Neural crest cell (in vitro differentiated cells): ENCODE data around the gene AKR1D1. TPM values are rescaled to one million over a fixed set of nuclear protein-coding genes. Genes with fewer than 3 reads are reported as not detected.

ENCODE experiments used
- DNase-seq: peaks from one replicate; pipeline ENCODE4 v3.0.0; 2021; ENCODE audit warnings: low read depth, mixed read lengths, low spot score
- H3K27ac Mint-ChIP-seq: one replicate; pipeline ENCODE4 v1.8.0; 2021; ENCODE audit warnings: mild to moderate bottlenecking, mixed read lengths; ENCODE audit not compliant: unreplicated experiment
- H3K27me3 Mint-ChIP-seq: 2 replicates; pipeline ENCODE4 v1.8.0; 2021; ENCODE audit warnings: low read depth, mild to moderate bottlenecking, mixed read lengths
- H3K36me3 Mint-ChIP-seq: 2 replicates; pipeline ENCODE4 v1.8.0; 2021; ENCODE audit warnings: low read depth, mild to moderate bottlenecking, mixed read lengths
- H3K4me1 Mint-ChIP-seq: 2 replicates; pipeline ENCODE4 v1.8.0; 2021; ENCODE audit warnings: mixed read lengths
- H3K4me3 Mint-ChIP-seq: one replicate; pipeline ENCODE4 v1.8.0; 2021; ENCODE audit warnings: mild to moderate bottlenecking, mixed read lengths
- H3K9me3 Mint-ChIP-seq: 2 replicates; pipeline ENCODE4 v1.8.0; 2021; ENCODE audit warnings: mixed read lengths
- total RNA-seq: library from RNA; stranded (reverse); gene quantifications from 2 replicates; pipeline ENCODE4 v1.2.1, GENCODE V29; 2021
- TF ChIP-seq, protein P1 (sequence below): fragments of 200-600 bp; sonication (generic); conservative IDR thresholded peaks from 2 replicates; pipeline ENCODE4 v1.5.0; 2021; ENCODE audit warnings: antibody characterized with exemption, mild to moderate bottlenecking

Gene AKR1D1
- total RNA-seq, 1 donor from 2014 or later: not detected

- H3K4me3 Mint-ChIP-seq: no peak overlapping the region
- no peaks in the 10 kb centered on the region for H3K27me3 Mint-ChIP-seq
- peaks cover 11% of the 10 kb centered on the region for H3K4me1 Mint-ChIP-seq
- peaks cover 11% of the 10 kb centered on the region for H3K9me3 Mint-ChIP-seq
- TF ChIP-seq, protein P1, sequence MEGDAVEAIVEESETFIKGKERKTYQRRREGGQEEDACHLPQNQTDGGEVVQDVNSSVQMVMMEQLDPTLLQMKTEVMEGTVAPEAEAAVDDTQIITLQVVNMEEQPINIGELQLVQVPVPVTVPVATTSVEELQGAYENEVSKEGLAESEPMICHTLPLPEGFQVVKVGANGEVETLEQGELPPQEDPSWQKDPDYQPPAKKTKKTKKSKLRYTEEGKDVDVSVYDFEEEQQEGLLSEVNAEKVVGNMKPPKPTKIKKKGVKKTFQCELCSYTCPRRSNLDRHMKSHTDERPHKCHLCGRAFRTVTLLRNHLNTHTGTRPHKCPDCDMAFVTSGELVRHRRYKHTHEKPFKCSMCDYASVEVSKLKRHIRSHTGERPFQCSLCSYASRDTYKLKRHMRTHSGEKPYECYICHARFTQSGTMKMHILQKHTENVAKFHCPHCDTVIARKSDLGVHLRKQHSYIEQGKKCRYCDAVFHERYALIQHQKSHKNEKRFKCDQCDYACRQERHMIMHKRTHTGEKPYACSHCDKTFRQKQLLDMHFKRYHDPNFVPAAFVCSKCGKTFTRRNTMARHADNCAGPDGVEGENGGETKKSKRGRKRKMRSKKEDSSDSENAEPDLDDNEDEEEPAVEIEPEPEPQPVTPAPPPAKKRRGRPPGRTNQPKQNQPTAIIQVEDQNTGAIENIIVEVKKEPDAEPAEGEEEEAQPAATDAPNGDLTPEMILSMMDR: no peak
- H3K27ac Mint-ChIP-seq: no peak overlapping the region
- no peak for DNase-seq
- no peaks in the 10 kb centered on the region for H3K36me3 Mint-ChIP-seq
Measured at GRCh38 chr7:138127996-138128395, 51.7 kb downstream of the AKR1D1 start.

DNA sequence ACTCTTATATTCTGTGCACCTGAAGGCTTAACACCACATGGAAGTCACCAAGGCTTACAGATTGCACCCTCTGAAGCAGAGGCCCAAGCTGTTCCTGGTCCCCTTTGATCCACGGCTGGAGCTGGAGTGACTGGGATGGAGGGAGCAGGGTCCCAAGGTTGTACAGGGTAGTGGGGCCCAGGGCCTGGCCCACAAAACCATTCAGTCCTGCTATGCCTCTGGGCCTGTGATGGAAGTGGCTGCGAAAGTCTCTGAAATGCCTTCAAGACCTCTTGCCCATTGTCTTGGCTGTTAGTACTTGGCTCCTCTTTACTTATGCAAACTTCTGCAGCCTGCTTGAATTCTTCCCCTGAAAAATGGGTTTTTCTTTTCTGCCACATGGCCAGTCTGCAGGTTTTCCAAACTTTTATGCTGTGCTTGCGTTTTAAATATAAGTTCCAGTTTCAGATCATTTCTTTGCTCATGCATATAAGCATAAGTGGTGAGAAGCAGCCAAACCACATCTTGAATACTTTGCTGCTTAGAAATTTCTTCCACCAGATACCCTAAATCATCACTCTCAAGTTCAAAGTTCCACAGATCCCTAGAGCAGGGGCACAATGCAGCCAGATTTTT lies 53.4 kb downstream of the AKR1D1 start:
- DNase-seq: no peak
- Mint-ChIP-seq H3K9me3 (peaks cover 11% of the 10 kb centered on the region), H3K4me3 (no peak overlapping the region), H3K27me3 (no peaks in the 10 kb centered on the region), H3K4me1 (peaks cover 11% of the 10 kb centered on the region), H3K27ac (no peak overlapping the region), H3K36me3 (no peaks in the 10 kb centered on the region)
- TF ChIP-seq, protein P1: no peak

DNA sequence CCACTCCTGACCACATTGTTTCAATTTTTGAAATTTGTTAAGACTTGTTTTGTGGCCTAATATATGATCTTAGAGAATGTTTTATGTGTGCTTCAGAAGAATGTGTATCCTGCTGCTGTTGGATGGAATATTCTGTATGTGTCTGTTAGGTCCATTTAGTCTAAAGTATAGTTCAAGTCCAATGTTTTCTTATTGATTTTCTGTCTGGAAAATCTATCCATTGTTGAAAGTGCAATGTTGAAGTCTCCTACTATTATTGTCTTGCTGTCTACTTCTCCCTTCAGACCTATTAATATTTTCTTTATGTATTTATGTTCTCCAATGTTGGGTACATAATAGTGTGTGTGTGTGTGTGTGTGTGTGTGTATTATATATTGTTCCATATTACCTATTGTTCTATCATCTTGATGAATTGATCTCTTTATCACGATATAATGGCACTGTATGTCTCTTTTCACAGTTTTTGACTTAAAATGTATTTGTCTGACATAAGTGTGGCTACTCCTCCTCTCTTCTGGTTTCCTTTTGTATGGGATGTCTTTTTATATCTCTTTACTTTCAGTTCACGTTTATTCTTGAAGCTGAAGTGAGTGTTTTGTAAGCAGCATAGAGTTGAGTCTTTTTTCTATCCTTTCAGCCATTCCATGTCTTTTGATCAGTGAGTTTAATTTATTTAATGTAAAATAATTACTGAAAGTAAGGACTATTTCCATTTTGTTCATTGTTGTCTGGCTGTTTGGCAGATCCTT lies 61.3 kb downstream of the AKR1D1 start:
- H3K9me3 Mint-ChIP-seq: peaks cover 4% of the 10 kb centered on the region
- H3K27me3 Mint-ChIP-seq: no peaks in the 10 kb centered on the region
- no peak overlapping the region for H3K4me3 Mint-ChIP-seq
- no peaks in the 10 kb centered on the region for H3K36me3 Mint-ChIP-seq
- DNase-seq: no peak
- no peak overlapping the region for H3K27ac Mint-ChIP-seq
- TF ChIP-seq, protein P1: no peak
- H3K4me1 Mint-ChIP-seq: no peaks in the 10 kb centered on the region

DNA sequence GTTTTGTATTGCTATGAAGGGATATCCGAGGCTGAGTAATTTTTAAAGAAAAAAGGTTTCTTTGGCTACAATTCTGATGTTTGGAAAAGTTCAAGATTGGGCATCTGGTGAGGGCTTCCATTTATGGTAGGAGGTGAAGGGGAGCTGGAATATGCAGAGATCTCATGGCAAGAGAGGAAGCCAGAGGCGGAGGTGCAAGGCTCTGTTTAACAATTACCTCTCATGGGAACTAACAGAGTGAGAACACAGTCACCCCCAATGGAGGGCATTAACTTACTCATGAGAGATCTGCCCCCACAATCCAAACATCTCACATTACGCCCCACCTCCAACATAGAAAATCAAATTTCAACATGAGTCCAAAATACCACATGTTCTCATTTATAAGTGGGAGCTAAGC lies 62.0 kb downstream of the AKR1D1 start:
- no peaks in the 10 kb centered on the region for H3K36me3 Mint-ChIP-seq
- H3K4me3 Mint-ChIP-seq: no peak overlapping the region
- H3K27ac Mint-ChIP-seq: no peak overlapping the region
- no peaks in the 10 kb centered on the region for H3K4me1 Mint-ChIP-seq
- H3K27me3 Mint-ChIP-seq: no peaks in the 10 kb centered on the region
- DNase-seq: no peak
- no peaks in the 10 kb centered on the region for H3K9me3 Mint-ChIP-seq
- TF ChIP-seq, protein P1: no peak

DNA sequence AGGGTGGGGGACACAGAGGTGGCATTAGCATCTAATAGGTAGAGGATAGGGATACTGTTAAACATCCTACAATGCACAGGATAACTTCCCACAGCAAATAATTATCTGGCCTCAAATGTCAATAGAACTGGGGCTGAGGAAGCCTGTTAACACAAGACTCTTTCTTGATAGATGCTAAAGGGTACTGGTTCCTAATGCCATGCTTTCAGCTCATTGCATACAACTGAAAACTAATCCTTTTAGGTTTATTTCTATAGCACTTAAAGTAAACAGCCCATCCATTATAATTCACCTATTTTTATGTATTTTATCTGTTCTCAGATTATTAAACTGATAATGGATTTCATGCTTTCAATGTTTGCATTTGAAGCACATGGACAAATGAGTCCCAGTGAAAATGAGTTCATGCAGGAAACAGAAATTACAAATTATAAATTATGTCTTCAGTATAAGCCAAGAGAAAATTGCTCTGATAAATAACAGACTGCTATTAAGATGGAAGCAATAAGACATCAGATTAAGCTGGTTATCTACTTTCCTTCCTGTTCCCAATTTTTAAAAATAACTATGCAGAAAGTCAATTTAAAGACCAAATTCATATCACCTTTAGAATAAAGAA lies 66.4 kb downstream of the AKR1D1 start:
- TF ChIP-seq, protein P1: no peak
- Mint-ChIP-seq H3K27me3 (no peaks in the 10 kb centered on the region), H3K36me3 (no peaks in the 10 kb centered on the region), H3K27ac (no peak overlapping the region), H3K9me3 (no peaks in the 10 kb centered on the region), H3K4me3 (no peak overlapping the region), H3K4me1 (peaks cover 6% of the 10 kb centered on the region)
- DNase-seq: no peak
